Pons (tissue), 1 donor: ENCODE measurements around the gene SLC45A1.

Source experiments
- DNase-seq: peaks from one replicate; pipeline ENCODE4 v3.0.0-alpha.2; 2016; ENCODE audit warnings: low spot score

The SLC45A1 gene

DNA sequence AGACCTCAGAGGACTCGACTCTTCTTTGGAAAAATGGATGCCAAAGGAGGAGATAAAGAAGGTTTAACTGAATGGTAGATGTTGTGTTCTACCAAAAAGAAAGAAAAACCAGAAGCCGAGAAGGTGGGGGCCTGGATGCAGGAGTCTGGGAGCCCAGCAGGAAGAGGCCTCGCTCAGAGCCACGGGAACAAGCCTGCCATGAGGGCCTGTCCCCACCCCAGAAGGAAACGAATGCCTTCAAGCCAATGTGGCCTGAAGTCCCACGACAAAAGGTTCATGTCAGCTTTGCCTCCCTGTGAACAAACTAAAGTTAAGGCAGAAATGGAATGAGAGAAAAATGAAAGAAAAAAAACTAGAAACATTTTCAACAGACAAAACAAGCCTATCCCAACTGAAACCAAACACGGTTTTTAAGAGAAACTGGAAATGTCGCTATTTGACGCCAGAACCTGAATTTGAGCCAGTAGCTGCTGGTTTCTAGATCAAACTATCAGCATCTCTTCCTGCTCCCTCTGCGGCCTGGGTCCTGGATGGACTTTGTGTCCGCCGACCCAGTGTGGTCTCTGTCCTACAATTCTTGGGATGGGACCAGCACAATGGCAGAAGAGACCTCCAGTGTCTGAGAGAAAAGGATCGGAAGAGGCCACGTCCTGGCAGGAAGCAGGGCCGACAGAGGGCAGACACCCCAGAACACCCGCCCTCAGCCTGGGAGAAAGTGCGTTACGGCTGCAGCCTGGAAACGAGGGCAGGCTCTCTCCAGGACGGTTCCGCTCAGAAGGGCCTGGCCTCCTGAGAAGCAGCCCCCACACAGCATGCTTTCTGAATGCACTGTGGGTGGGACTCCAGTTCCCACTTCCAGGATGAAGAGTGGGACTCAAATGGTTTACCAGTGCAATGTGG, 35.2 kb downstream of the SLC45A1 start:
- DNase-seq: no peak

DNA sequence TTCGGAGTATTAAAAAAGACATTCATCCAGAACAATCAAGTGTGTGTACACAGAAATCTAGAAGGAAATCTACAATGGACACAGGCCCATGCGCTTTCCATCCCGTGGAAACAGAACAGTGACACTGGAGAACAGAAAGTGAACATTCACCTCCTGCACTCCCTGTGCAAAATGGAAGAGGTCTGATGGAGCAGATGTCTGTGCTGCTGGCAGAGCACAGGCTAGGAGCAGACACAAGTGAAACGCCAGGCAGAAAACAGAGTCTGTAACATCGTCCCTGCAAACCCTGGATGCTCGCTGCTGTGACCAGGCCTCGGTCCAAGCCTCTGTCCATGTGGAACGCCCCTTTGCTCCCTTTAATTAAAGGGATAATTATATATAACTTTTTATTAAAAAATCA, 36.1 kb downstream of the SLC45A1 start:
- no peak for DNase-seq

DNA sequence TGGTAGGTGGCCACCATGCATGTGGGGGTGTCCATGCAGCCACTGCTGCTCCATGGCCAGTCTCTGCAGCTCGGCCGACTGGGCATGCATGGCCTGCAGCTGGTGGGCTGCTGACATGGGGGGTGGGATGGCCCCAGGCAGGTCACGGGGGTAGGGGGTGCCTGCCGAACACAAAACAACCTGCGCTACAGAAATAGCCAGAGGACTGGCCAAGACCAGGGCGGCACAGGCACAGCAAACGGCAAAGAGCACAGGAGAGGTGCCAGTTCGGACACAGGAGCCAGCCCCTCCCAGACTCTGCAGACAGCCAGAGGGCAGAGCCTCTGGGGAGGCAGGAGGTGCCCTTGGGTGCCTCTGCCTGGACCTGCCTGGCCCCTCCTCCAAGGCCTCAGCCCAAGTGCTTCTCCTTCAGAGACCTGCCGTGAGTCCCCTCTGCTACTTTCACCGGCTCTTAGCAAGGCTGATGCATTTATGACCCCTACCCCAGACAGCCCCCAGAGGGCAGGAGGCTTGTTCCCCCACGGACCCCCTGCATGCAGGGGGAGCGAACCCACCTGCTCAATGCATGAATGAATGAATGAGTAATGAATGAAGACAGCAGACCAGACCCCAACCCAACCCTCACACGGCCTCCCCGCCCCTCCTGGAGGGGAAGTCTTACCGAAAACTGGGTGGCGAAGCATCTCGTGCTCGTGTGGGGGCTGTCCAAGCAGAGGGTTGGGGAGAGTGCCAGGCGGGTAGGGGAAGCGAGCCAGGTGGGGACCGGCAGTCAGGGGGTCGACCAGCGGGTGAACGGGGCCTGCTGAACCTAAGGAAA, 37.7 kb downstream of the SLC45A1 start:
- no peak for DNase-seq

DNA sequence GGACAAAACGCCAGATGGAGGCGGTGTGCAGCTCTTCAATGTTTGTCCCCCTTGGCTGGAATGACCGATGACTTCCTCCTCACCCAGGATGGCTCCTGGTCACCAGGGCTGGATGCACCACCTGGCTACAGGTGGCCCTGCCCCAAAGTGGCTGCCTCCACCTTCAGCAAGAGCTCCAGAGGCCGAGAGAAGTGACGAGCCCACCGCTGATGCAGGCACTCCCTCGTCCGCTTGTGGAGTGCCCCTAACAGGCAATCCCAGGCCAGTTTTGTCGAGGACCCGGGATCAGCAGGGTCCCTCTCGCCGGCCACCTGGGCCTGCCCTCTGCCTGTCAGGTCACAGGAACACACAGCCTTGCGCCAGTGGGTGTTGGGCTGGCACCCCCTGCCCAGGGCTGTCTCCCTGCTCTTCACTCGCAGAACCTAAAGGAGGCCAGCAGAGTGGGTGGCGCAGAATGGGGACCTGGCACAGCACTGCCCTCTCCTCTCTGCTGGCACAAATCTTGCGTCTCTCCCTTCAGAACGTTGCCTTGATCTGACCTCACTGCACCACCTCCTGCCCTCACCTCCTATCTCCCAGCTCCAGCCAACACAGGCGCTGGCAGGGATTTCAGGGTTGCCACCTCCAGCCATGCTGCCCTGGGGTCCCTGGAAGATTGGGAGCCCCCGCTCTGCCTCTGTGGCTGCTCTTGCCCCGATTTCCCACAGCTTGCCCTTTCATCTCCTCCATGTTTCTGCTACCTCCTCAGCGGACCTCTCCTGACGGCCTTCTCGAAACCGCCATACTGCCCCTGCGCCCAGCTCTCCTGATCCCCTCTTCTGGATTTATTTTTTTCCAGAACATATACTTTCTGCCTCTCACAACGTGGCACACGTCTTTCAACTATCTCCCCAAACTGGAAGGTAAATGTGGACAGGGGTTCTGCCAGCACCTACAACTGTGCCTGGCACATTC, 38.6 kb downstream of the SLC45A1 start:
- DNase-seq: no peak

DNA sequence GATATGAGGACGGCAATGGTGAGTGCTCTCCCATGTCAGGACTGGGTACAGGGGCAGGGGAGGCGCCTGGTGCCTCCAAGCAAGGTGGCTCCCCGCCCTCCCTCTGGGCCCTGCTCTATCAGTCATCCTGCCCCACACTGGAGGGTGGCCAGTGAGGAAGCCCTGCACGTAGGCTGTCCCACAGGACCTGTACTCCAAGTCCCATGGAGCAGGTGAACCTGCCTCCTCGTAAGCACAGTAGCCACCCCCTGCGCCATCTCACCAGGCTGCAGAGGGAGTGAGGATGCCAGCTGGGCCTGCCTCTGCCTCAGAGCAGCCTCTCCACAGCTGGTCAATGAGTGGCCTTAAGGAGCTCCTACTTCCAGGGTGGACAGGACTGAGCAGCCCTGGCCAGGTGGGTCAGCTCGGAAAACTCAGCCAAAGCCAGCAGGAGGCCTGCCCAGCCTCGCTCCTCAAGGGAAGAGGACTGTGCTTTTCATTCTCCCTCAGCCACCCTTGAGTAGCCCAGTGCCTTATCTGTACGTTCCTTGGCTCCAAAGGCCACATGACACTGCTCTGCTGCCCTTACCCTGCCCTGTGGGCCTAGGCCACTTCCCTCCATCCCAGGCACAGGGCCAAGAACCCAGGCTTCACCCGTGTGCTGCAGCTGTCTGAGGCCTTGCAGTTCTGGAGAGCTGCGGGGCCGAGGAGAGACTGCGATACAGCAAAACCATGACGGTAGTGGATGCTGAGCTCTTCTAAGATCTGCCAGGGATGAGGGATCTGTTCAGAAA, 39.6 kb downstream of the SLC45A1 start:
- no peak for DNase-seq

DNA sequence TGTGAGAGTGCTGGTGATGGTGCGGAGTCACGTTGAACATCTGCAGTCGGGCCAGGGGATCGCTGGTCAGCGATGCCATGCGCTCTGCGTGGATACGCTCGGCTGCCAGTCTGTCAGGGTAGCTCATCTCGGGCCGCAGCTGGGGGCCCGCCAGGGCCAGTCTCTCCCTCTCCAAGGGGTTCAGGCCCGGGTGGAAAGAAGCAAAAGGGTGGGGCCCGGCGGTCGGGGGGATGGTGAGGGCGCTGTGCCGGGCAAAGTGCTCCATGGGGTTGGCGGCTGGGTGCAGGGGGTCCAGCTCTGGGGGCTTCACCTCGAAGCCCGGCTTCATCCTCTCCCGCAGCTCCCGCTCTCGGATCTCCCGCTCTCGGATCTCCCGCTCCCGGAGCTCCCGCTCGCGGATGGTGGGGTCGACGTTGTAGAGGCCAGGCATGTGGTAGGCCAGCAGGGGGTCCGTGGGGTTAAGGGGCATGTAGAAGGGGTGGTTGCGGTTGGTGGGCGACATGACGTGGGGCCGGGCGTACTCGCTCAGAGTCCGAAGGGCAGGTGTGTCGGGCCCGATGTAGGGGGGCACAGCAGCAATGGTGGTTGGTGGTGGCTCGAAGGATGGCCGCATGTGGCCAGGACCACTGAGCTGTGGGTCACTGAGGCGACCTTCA, 40.5 kb downstream of the SLC45A1 start:
- no peak for DNase-seq

DNA sequence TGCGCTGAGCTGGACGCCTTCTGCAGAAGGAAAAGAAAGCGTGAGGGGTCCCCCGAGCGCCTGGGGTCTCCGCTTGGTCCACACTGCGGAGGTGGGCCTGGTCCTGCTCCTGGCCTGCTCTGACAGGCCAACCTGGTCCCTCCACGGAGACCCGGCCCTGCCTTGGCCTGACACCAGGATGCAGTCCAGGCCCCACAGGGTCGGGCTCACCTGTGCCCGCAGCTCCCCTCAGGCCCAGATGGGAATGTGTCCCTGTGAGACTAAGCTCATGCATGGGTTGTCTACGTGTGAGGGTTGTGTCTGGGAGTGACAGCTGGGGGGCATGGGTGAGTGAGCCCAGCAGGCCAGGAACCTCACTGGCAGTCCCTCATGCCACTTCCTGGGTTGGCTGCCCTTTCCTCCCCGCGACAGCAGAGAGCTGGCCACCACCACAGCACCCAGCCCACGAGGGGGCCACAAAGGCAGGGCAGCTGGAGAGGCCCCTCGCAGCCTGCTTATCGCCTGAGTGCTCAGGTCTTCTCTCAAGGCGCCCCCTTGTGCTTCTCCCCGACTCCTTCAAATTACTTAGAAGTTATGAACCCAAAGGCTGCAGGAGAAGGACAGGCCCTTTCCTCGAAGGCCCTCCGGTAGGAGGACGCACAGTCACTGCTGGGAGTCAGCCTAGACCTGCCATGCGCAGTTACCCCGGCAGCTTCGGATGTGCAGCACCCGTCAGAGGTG, 41.1 kb downstream of the SLC45A1 start:
- no peak for DNase-seq

DNA sequence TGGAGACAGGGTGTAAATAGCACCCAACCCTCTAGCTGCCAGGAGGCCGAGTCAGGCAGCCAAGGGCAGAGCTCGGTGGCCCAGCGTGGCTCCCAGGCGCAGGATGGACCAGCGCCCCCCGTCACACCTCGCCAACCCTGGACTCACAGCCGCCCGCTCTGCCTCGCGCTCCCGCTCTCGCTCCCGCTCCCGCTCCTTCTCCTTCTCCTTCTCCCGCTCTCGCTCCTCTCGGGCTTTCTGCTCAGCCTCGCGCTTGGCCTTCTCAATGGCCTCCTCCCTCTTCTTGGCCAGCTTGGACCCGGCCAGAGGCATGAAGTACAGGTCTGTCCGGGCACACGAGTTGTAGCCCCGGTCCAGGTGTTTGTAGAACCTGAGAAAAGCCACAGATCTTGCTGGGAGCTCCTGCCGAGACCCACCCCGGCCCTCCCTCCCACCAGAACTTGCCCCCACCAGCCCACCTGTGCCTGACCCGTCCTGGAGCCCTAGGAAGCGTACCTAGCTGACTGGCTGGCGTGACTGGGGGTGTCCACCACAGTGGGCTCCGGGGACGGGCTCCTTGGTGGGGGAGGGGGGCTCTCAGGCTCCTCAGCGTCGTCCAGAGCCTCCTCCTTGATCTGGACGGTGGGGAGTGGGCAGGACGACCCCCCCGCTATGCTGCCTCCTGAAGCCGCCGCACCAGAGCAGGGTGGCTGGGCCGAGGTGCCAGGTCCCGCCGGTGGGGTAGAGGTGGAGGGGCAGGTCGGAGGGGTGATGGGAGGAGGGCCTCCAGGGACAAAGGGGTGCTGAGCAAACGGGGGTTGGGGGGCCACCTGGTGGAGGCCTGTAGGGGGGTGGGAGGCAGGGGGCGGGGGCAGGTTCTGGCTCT, 41.9 kb downstream of the SLC45A1 start:
- DNase-seq: no peak

DNA sequence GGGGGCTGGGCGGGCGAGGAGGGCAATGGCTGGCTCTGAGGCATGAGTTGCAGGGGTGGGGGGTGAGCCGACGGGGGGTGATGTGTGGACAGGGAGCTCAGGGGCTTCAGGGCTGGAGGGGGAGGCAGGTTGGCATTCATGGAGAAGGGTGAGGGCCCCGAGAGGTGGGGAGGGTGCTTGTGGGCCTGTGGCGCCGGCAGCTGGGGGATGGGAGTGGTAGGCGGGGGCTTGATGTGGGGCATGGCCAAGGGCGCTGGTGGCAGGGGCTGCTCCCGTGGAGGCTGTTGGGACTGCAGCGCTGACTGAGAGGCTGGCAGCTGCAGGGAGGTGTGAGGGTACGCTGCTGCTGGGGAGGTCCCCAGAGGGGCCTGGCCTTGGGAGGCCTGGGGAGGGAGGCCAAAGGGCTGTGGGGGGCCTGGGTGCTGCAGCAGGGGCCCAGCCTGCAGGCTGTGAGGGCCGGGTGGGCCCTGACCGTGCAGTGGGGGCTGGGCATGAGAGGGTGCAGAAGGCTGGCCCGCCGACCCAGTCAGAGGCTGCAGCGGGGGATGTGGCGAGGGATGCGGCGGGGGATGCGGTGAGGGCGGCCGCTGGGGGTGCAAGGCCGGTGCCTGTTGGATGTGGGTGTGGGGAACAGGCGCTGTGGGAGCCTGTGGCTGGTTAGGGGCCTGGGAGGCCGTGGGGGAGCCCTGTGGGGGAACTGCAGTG, 42.7 kb downstream of the SLC45A1 start:
- no peak for DNase-seq

DNA sequence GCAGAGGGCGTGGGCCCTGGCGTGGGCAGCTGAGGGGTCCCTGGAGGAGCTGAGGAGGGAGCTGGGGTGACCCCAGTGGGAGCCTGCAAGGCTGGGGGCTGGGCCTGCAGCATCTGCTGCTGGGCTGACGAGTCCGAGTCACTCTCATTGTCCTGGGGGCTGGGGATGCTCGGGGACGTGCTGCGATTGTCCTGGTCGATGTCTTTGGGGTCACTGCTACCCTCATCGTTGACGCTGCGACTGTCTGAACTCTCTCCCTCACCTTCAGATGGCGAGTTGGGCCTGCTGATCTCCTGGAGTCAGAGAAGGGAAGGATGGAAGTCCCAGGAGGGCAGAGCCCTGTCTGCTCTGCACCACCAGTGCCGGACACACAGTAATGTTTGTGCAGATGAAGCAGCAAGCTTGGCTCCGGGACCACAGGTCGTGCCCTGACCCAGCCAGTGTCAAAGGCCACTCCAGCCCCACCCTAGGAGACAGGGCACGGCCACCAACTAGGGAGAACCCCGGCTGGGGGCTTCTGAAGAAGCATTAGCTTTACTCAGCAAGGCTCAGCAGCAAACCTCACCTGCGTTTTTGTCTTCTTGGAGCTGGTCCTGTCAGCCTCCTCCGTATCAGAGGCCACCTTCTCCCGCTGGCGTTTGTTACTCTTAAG, 43.4 kb downstream of the SLC45A1 start:
- no peak for DNase-seq

DNA sequence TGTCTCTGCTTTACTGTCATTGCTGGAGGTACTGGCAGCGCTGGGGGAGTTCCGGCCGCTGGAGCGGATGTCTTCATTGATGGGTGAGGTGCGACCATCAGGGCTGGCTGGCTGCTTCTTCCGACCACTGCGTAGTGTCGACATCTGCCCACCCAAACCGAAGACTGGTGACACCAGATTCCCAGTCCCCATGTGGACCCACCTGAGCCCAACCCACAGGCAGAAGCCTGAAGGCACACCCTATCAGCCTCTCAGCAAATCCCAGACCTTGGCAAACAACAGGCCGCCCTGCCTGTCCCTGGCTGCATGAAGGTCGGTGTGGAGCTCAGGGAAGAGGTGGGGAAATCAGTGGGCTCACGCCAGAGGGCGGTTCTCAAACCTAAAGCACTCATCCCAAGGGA, 44.8 kb downstream of the SLC45A1 start:
- no peak for DNase-seq

DNA sequence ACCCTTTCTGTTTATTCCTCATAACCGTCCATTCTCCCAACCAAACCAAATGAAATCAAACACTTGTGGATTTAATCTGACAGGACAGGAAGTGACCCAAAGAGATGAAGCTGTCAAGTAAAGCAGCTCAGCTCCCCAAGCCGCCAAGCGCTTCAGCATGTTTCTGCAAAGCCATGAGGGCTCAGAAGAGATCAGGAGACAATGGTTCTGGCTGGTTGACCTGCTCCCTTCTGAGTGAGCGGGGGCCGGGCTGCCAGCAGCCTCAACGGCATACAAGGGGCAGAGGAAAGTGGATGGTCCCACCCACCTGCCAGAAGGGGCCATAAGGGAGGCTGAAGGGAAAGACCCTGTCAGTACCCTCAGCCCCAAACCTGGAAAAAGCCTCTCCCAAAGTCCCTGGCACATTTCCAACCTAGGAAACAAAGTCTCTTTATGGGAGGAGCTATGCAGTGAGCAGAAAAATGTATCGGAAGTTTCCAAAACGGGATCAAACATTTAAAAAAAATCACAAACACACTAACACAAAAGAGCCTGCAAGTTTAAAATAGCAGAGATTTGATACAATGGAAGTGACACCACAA, 45.4 kb downstream of the SLC45A1 start:
- no peak for DNase-seq

DNA sequence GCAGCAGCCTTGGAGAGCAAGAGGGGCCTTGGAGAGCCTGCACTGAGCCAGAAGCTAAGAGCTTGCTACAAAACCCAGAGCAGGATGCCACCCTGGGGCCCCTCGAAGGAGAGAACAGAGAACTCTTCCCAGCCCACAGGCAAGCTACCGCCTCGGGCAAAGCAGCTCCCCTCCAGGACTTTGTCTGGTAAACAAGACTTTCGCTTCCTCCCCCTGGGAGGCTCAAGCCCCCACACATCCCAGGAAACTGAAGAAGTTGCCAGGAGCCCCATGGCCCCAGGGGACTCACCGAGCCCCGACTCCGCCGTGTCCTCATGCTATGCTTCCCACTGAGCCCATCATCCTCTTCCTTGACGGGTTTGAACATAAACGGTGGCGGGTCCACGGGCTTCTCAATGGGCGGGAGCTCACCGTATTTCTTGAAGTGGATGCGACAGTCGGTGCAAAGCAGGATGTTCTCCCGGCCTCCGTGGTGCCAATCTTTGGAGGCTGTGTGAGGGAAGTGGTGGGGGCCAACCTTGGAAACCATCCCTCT, 45.9 kb downstream of the SLC45A1 start:
- DNase-seq: no peak

DNA sequence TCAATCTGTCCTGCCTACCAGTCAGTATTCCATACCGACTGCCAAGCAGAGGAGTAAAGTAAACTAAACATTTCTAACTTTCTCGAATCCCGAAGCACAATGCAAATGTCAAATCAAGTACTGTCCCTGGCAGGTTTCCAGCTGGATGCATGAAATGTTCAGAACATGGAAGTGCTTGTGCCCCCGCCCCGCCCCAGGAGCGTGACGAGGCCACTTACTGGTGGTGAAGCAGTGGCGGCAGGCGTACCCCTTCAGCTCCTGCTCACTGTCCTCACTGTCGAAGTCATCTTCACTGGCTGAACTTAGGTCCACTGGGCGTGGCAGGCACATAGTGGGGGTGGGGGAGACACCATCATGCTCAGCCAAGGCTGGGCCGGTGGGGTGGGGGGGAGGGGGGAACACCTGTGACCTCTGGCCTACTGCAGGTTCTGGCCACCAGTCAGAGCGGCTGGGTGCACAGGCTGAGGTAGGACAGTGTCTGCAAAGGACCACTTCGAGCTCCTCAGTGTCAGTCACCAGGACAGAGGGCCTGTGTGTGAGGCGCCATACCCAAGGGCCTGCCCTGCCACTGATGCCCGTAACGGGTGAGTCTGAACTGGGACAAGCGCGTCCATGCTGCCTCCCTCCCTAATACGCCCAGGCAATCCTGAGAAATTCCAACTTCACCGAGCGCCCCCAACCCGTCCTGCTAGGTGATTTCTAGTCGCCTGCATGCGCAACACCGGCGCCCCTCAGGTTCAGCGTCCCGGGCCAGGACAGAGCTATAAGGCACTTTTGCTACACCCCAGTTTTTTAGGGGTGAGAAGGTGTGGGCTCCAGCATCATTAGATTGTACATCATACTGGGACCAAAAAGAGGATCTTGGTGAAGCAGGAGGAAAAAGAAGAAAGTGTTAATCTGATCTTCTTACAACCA, 46.9 kb downstream of the SLC45A1 start:
- DNase-seq: no peak

DNA sequence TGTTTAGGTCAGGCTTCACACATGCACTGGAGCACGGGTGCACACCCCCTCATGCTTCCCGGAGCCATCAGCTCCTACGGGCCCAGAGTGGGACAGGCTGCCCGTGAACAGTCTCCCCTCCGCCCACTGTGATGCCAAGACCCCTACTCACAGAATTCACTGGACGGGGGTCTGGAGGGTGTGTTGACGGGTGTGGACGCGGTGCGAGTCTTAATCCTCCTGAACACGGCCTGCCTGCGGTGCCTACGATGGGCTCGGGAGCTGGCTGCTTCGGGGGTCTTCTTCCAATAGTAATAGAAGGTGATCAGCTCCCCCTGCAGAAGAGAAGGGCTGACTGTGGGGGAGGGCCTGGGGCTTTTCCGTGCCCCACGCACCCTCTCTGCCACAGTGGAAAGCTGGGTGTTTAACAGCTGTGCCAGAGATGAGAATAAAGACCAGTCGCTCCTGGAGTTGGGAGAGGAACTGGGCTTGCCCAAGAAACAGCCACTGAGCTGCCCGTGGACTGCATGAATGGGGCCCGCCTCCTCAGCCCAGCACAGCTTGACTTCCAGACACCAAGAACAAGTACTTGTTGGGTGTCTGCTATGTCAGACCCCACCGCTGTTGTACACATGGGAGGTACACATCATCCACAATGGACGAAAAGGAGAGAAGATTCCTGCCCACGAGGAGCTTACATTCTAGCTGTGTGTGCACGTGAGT, 47.9 kb downstream of the SLC45A1 start:
- DNase-seq: no peak
